ENCODE data around the gene GOLIM4. TPM values are rescaled to one million over a fixed set of nuclear protein-coding genes. Genes with fewer than 3 reads are reported as not detected.
A peak's percentile ranks its signal among the peaks of the same experiment; 100 is the strongest.

GOLIM4 gene
- total RNA-seq, 2 donors from 2014 or later, result 3.3 to 5.8 TPM

- DNase-seq (no peak), ATAC-seq (replicated peaks in 1 of 2) (no peak)
- no peaks in the 10 kb centered on the region for H3K9me3 Mint-ChIP-seq
- no peaks in the 10 kb centered on the region for H3K36me3 Mint-ChIP-seq (ENCODE audit: insufficient read depth in 2 of 2)
- H3K4me3 Mint-ChIP-seq, result no peak overlapping the region
- H3K27ac Mint-ChIP-seq, result no peak overlapping the region
- no peaks in the 10 kb centered on the region for H3K4me1 Mint-ChIP-seq (ENCODE audit: low read depth)
- peaks cover 9% of the 10 kb centered on the region for H3K27me3 Mint-ChIP-seq (ENCODE audit: low read depth)
These were observed 15.1 kb downstream of the GOLIM4 start for GRCh38 chr3:168080499-168081170.

GRCh38 chr3:168080022-168080421, 15.7 kb downstream of the GOLIM4 start:
- H3K27ac Mint-ChIP-seq, result no peak overlapping the region
- no peaks in the 10 kb centered on the region for H3K9me3 Mint-ChIP-seq
- peaks cover 9% of the 10 kb centered on the region for H3K27me3 Mint-ChIP-seq (ENCODE audit: low read depth)
- no peak overlapping the region for H3K4me3 Mint-ChIP-seq
- no peak for ATAC-seq (replicated peaks in 1 of 2)
- no peaks in the 10 kb centered on the region for H3K4me1 Mint-ChIP-seq (ENCODE audit: low read depth)
- no peaks in the 10 kb centered on the region for H3K36me3 Mint-ChIP-seq (ENCODE audit: insufficient read depth in 2 of 2)
- no peak for DNase-seq

GRCh38 chr3:168077091-168077490, 18.6 kb downstream of the GOLIM4 start:
- DNase-seq, result no peak
- Mint-ChIP-seq H3K27ac (no peak overlapping the region), H3K4me3 (no peak overlapping the region), H3K9me3 (no peaks in the 10 kb centered on the region), H3K4me1 (ENCODE audit: low read depth) (no peaks in the 10 kb centered on the region), H3K27me3 (ENCODE audit: low read depth) (no peaks in the 10 kb centered on the region), H3K36me3 (ENCODE audit: insufficient read depth in 2 of 2) (no peaks in the 10 kb centered on the region)
- no peak for ATAC-seq (replicated peaks in 1 of 2)

GRCh38 chr3:168073842-168074605, 21.7 kb downstream of the GOLIM4 start:
- no peaks in the 10 kb centered on the region for H3K36me3 Mint-ChIP-seq (ENCODE audit: insufficient read depth in 2 of 2)
- H3K9me3 Mint-ChIP-seq, result no peaks in the 10 kb centered on the region

GRCh38 chr3:168072323-168072650, 23.4 kb downstream of the GOLIM4 start:
- DNase-seq, result no peak
- Mint-ChIP-seq H3K4me1 (ENCODE audit: low read depth) (peaks cover 6% of the 10 kb centered on the region), H3K4me3 (no peak overlapping the region), H3K27me3 (ENCODE audit: low read depth) (no peaks in the 10 kb centered on the region), H3K36me3 (ENCODE audit: insufficient read depth in 2 of 2) (no peaks in the 10 kb centered on the region), H3K9me3 (no peaks in the 10 kb centered on the region), H3K27ac (no peak overlapping the region)
- ATAC-seq (replicated peaks in 1 of 2), result no peak

More at GRCh38 chr3:168073842-168074605, 21.7 kb downstream of the GOLIM4 start:
- Mint-ChIP-seq H3K4me1 (ENCODE audit: low read depth) (peaks cover 6% of the 10 kb centered on the region), H3K27me3 (ENCODE audit: low read depth) (no peaks in the 10 kb centered on the region), H3K4me3 (no peak overlapping the region), H3K27ac (no peak overlapping the region)
- ATAC-seq (replicated peaks in 1 of 2) (no peak), DNase-seq (no peak)

- no peaks in the 10 kb centered on the region for H3K36me3 Mint-ChIP-seq (ENCODE audit: insufficient read depth in 2 of 2)
- no peak overlapping the region for H3K4me3 Mint-ChIP-seq
- H3K4me1 Mint-ChIP-seq (ENCODE audit: low read depth), result peaks cover 6% of the 10 kb centered on the region
- H3K27me3 Mint-ChIP-seq (ENCODE audit: low read depth), result no peaks in the 10 kb centered on the region
- H3K27ac Mint-ChIP-seq, result no peak overlapping the region
- ATAC-seq (replicated peaks in 1 of 2) (peak; percentile 56 to 80), DNase-seq (no peak)
- H3K9me3 Mint-ChIP-seq, result no peaks in the 10 kb centered on the region
These were observed 24.0 kb downstream of the GOLIM4 start for GRCh38 chr3:168071591-168072322.

GRCh38 chr3:168070919-168071318, 24.8 kb downstream of the GOLIM4 start:
- ATAC-seq (replicated peaks in 1 of 2) (no peak), DNase-seq (no peak)
- H3K27me3 Mint-ChIP-seq (ENCODE audit: low read depth), result no peaks in the 10 kb centered on the region
- H3K4me3 Mint-ChIP-seq, result no peak overlapping the region
- H3K9me3 Mint-ChIP-seq, result no peaks in the 10 kb centered on the region
- H3K27ac Mint-ChIP-seq, result no peak overlapping the region
- H3K36me3 Mint-ChIP-seq (ENCODE audit: insufficient read depth in 2 of 2), result no peaks in the 10 kb centered on the region
- peaks cover 6% of the 10 kb centered on the region for H3K4me1 Mint-ChIP-seq (ENCODE audit: low read depth)

GRCh38 chr3:168068346-168068745, 27.4 kb downstream of the GOLIM4 start:
- no peak overlapping the region for H3K27ac Mint-ChIP-seq
- ATAC-seq (replicated peaks in 1 of 2), result no peak
- no peak for DNase-seq
- H3K4me3 Mint-ChIP-seq, result no peak overlapping the region
- H3K36me3 Mint-ChIP-seq (ENCODE audit: insufficient read depth in 2 of 2), result no peaks in the 10 kb centered on the region
- H3K4me1 Mint-ChIP-seq (ENCODE audit: low read depth), result peaks cover 6% of the 10 kb centered on the region
- H3K27me3 Mint-ChIP-seq (ENCODE audit: low read depth), result no peaks in the 10 kb centered on the region
- no peaks in the 10 kb centered on the region for H3K9me3 Mint-ChIP-seq

GRCh38 chr3:168066882-168067281, 28.8 kb downstream of the GOLIM4 start:
- DNase-seq (no peak), ATAC-seq (replicated peaks in 1 of 2) (no peak)
- Mint-ChIP-seq H3K9me3 (no peaks in the 10 kb centered on the region), H3K4me1 (ENCODE audit: low read depth) (peaks cover 6% of the 10 kb centered on the region), H3K36me3 (ENCODE audit: insufficient read depth in 2 of 2) (no peaks in the 10 kb centered on the region), H3K27ac (no peak overlapping the region), H3K4me3 (no peak overlapping the region), H3K27me3 (ENCODE audit: low read depth) (no peaks in the 10 kb centered on the region)

- peaks cover 12% of the 10 kb centered on the region for H3K4me1 Mint-ChIP-seq (ENCODE audit: low read depth)
- no peaks in the 10 kb centered on the region for H3K27me3 Mint-ChIP-seq (ENCODE audit: low read depth)
- peaks cover 0 to 2% of the 10 kb centered on the region in 2 donors for H3K9me3 Mint-ChIP-seq
These were observed 30.2 kb downstream of the GOLIM4 start for GRCh38 chr3:168065569-168065968.

GRCh38 chr3:168063122-168063521, 32.6 kb downstream of the GOLIM4 start:
- Mint-ChIP-seq H3K27ac (no peak overlapping the region), H3K9me3 (peaks cover 0 to 2% of the 10 kb centered on the region in 2 donors), H3K4me1 (ENCODE audit: low read depth) (peaks cover 20% of the 10 kb centered on the region), H3K27me3 (ENCODE audit: low read depth) (peaks cover 9% of the 10 kb centered on the region), H3K36me3 (ENCODE audit: insufficient read depth in 2 of 2) (no peaks in the 10 kb centered on the region), H3K4me3 (no peak overlapping the region)
- no peak for DNase-seq
- no peak for ATAC-seq (replicated peaks in 1 of 2)

More at GRCh38 chr3:168065569-168065968, 30.2 kb downstream of the GOLIM4 start:
- no peak for DNase-seq
- Mint-ChIP-seq H3K36me3 (ENCODE audit: insufficient read depth in 2 of 2) (no peaks in the 10 kb centered on the region), H3K4me3 (no peak overlapping the region), H3K27ac (no peak overlapping the region)
- ATAC-seq (replicated peaks in 1 of 2), result no peak

GRCh38 chr3:168062679-168063078, 33.0 kb downstream of the GOLIM4 start:
- peaks cover 9% of the 10 kb centered on the region for H3K27me3 Mint-ChIP-seq (ENCODE audit: low read depth)
- ATAC-seq (replicated peaks in 1 of 2) (no peak), DNase-seq (no peak)
- peaks cover 20% of the 10 kb centered on the region for H3K4me1 Mint-ChIP-seq (ENCODE audit: low read depth)
- H3K27ac Mint-ChIP-seq, result no peak overlapping the region
- H3K9me3 Mint-ChIP-seq, result peaks cover 0 to 3% of the 10 kb centered on the region in 2 donors
- H3K36me3 Mint-ChIP-seq (ENCODE audit: insufficient read depth in 2 of 2), result no peaks in the 10 kb centered on the region
- no peak overlapping the region for H3K4me3 Mint-ChIP-seq

GRCh38 chr3:168061332-168061996, 34.3 kb downstream of the GOLIM4 start:
- H3K27ac Mint-ChIP-seq, result peak overlapping the region; percentile 48
- peak in 1 of 2 donors; percentile 12 for DNase-seq
- H3K4me1 Mint-ChIP-seq (ENCODE audit: low read depth), result peaks cover 20% of the 10 kb centered on the region
- peak; percentile 88 to 92 for ATAC-seq (replicated peaks in 1 of 2)
- H3K27me3 Mint-ChIP-seq (ENCODE audit: low read depth), result peaks cover 9% of the 10 kb centered on the region
- peaks cover 0 to 4% of the 10 kb centered on the region in 2 donors for H3K9me3 Mint-ChIP-seq
- peak overlapping the region in 1 of 2 donors; percentile 40 for H3K4me3 Mint-ChIP-seq
- H3K36me3 Mint-ChIP-seq (ENCODE audit: insufficient read depth in 2 of 2), result no peaks in the 10 kb centered on the region

All from activated T-cell treated with anti-CD3 and anti-CD28 coated beads, Interleukin-2, amount 50 U/mL, for 72 hours (primary cell).